ENCODE results near the gene PRKCZ.

PRKCZ gene

DNA sequence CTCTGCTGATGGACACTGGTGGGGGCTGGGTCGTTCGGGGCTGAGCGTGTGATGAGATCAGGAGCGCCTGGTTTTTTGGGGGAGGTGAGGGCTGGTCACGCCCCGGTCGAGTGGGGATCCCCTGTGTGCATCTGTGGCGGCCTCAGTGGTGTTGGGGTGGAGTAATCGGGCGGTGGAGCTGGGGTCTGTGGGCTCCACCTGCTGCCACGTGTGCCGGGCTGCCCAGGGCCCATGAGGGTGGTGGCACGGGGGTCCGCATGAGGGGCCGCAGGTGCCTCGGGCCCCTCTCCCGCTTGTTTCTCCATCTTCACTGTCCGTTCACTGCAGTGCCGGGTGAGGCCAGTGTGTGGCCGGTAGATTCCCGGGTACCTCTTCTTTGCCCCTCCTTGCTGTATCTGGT lies 17.2 kb downstream of the PRKCZ start:
- no peak for DNase-seq (ENCODE audit: low read depth)

DNA sequence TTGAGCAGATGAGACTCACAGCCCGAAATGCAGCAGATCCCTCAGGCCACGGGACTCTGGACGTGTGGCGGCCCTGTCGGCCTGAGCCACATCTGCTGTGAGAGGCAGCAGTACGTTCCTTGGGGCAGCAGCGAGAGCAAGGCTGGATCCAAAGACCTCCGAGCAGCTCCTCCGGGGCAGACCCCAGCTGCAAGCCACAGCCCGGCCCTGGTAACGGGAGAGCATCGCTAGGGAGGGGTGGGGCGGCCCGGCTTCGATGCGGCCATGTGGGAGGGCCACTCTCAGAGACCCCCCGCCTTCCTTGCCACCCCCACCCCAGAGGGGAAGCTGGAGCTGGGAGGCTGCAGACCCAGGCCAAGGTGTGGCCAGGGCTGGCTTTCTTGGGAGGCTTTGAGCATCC lies 17.8 kb downstream of the PRKCZ start:
- no peak for DNase-seq (ENCODE audit: low read depth)

DNA sequence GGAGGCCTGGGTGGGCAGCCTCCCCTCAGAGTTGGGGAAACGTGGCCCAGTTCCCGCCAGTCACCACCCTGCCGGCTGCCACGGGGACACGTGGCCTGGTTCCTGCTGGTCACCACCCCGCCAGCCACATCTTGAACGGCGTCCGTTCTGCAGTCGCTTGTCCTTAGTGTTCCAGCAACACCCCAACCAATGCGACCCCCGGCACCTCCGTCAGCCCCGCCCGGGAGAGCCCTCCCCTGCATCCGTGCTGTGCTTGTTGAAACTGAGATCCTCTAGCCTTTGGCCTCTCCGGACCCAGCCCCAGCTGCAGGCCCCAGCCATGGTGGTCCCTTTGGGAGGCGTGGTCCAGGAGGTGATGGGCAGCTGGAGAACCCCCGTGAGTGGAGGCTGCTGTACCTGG lies 18.7 kb downstream of the PRKCZ start:
- no peak for DNase-seq (ENCODE audit: low read depth)

DNA sequence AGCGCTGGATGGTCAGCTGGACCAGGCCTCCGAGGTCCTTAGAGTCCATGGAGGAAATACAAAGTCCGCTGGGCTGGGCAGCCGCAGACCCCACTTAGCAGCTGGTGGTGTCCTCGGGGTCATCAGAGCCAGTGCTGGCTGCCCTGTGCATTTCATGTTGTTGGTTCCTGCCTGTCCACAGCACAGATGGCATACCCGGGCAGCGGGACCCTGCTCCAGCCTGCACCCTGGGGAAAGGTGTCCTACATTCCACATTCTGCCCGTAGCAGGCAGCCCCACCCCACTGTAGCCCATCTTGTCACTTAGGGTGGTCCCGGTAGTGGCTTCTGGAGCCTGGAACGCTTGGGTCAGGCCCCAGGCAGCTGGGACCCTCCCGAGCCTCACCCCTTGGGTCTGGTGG lies 19.8 kb downstream of the PRKCZ start:
- DNase-seq (ENCODE audit: low read depth) = no peak

DNA sequence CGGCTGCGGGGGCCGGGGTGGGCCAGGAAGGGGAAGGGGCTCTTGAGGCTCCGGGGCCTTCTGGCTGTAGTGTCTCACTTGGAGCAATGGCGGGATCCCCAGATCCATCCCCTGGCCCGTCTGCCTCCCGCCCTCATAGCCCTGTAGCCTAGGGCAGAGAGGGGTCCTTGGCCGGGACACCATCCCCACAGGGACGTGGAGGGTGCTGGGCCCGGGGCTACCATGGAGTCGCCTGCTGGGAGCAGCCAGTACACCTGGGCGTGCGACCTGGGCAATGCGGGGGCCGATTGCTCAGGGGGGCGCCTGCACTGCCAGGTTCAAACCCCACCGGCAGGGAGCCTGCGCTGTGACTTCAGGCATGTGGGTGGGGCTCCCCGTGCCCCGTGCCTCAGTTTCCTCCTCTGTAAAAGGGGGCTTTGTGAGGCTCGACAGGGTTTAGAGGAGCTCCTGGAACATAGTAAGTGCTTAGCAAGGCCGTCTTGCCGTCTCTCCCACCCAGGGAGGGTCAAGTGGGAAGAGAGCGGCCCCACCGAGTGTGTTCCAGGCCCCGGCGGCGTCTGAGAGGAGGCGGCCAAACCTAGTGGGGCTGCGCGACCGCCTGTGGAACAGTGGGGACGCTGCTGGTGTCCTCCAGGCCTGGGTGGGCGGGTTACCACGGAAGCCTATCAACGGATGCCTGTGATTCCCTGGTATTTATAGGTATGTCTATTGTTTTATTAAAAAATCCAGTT lies 20.8 kb downstream of the PRKCZ start:
- no peak for DNase-seq (ENCODE audit: low read depth)

DNA sequence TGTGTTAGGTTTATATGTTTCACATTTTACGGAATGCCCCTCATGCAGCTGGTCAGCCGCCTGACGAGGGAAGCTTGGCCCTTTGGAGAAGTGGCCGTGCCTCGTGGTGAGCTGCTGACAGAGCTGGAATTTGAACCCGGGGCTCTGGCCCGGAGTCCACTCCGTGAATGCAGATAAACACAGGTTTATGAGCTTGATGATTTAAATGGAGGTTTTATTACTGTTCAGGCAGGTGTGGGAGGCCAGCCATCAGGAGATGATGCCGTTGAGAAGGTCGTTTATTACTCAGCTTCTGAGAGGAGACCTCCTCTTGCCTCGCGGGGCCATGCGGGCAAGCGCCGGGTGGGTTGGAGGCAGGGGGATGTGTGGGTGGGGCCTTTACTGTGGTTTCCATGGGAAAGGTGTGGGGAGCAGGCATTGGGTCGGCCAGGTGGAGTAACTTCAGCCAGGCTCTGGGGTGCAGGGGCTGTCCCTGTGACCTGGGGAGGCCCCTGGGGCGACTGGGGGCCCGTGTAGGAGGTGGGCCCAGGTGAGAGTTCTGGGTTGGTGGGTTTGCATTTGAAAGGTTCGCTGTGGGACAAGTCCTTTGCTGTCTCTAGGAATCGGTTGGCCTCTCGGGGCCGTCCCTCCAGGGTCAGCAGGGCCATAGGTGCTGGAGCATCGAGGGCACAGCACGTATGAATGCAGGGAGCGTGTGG lies 22.0 kb downstream of the PRKCZ start:
- DNase-seq (ENCODE audit: low read depth) = no peak

DNA sequence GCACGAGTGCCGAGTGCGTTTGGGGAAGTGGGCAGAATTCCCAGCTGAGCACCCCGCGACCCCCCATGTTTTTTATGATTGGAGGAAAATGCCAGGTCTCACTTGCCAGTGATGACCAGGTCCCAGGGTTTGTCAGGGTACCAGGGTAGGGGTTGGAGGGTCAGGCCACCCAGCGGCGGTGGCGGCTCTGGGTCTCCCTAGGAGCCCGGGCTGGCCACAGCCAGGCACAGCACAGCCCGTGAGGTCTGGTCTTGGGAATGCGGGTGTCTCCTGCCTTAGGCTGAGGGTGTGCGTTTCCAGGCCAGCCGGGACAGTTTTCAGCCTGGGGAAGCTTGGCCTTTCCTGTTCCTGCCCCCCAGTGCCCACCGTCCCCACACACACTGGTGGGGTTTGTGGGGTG lies 22.7 kb downstream of the PRKCZ start:
- no peak for DNase-seq (ENCODE audit: low read depth)

DNA sequence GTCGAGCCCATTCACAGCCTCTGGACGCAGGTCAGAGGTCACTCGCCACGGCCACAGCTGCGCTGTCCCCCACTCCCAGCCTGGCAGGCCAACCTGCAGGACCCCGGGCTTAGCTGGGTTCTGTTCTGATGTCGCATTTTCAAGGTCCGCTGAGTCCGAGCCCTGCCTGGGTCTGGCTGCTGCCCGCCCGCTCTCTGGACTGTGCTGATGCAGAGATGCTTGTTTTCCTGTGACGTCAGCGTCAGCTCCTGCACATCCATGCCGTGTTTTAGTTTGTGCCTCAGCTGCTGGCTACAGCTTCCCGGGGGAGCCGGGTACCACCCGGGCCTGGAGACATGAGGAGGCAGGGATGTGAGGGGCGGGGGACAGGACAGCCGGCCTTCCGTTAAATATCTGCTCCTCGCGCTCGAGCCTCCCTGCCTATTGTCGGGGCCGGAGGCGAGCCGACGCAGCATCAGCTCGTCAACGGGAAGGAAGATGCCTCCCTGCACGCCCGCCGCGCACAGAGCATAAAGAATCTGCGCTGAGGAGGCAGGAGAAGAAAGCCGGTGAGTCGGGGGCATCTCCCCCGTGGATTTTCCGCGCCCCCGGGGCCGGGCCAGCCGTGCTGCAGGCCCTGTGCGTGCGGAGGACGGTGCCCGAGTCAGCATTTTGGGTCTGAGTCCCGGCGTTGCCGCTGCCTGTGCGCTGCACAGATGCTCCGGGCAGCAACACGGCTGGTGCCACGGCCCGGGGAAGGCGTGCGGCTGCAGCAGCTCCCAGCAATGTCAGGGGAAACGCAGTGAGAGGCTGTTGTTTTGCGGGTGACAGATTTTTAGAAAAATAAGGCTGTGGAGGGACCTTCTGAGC lies 23.4 kb downstream of the PRKCZ start:
- DNase-seq (ENCODE audit: low read depth) = no peak

DNA sequence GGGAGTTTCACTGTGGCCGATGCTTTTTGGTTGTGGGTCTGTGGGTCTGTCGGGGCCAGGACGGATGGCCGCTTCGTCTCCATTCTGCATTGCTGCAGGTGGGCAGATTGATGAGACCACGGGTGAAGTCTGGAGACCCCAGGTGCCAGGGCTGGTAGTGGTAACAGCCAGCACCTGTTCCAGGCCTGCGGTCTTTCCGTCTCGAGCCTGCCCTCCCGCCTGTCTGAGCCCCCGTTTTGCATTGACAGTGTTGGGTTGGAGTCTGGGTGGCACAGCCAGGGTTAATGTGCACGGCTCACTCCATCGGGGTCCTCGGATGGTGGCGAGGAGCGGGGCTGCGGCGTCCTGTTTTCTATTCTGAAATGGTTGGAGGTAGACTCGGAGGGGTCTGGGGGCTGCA lies 24.2 kb downstream of the PRKCZ start:
- no peak for DNase-seq (ENCODE audit: low read depth)

DNA sequence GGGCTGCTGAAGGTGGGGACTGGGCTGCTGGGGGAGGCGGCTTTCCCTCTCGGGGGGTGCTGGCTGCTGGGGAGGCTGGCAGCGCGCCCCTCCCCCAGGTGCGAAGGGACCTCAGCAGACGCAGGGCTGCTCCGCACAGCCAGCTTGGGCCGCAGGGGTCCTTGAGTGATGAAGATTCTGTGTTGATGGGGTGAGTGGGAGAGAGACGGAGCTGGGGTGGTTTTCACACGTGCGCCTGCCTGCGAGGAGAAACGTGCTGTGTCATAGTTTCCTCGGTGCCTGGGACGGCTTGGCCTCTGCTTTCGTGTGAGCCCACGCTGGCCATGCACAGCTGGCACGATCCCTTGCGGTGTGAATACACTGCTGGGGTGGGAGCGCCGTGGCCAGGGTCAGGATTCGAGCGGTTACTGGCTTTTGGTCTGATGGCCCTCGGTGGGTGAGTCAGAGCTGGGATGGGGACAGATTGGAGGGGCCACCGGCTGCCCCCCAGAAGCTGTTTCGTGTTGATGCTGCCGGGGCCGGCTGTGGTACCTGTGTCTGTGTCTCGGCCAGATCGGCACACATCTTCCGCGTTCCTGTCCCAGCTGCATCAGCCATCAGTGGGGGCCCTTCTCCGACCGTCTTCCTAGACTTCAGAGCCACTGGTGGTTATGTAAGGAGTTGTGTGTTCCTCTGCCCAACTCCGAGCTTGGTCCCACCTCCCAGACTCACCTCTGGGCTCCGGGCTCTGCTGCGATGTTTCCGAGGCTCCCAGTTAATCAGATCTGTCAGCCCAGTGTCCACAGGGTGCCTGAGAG lies 24.9 kb downstream of the PRKCZ start:
- DNase-seq (ENCODE audit: low read depth) = no peak

DNA sequence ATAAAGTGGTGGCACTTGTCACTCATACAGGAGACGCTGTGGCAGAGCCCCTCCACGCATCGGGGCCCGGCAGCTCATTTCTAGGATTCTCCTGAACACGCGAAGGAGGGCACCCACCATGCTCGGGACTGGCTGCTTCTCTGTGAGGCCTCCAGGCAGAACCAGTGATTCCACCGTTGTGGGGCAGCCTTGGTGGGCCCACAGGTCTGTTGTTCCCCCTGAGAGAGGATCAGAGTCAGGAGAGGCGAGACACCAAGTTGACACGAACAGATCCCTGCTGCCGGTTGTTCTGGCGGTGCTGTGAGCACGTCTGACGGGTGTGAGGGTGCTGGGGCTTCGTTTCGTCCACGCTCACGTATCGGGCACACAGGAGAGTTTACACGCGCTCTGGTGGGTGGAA lies 26.6 kb downstream of the PRKCZ start:
- no peak for DNase-seq (ENCODE audit: low read depth)

DNA sequence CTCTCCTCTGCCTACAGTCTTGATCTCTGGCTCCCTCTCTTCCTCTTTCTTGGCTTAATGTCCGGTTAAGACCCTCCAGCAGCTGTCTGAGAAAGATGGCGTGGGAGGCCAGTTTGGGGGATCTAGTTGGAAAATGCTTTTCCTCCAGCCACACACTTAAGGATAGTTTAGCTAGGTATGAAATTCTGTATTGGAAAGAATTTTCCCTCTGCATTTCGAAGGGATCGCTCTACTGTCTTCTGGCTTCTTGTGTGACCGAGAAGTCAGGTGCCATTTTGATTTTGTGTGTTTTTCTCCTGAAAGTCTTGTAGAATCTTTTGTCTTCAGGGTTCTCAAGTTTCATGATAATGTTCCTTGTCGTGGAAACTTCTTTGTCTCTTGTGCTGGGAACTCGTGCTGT lies 28.0 kb downstream of the PRKCZ start:
- DNase-seq (ENCODE audit: low read depth) = no peak

DNA sequence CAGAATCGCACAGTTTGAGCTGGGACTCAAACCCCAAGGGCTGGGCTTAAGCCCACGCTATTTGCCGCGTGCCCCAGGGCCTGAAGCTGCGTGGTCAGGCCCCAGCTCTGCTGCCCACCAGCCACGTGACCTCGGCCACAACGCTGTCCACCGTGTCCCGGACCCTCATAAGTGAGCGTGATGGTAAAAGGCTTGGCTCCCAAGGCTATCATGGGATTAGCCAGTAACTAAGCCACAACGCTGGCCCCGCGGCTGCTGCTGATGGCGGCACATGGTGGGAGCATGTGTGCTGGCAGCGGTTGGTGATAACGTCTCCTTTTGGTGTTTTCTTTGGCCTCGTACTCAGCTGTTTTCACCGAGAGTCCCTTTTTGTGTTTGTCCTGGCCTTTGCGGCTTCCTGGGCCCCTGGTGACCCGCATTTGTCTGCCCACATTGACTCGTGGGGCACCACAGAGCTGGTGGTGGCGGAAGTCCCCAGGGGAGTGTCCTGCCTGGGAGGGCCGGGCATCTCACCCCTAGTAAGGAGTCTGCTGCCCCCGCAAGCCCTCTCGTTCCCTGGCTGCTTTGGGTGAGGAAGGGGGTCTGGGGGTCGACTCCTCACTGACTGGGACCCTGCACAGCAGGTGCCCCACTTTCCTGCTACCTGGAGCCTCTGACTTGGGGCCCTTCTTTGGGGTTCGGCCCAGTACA lies 29.3 kb downstream of the PRKCZ start:
- no peak for DNase-seq (ENCODE audit: low read depth)

DNA sequence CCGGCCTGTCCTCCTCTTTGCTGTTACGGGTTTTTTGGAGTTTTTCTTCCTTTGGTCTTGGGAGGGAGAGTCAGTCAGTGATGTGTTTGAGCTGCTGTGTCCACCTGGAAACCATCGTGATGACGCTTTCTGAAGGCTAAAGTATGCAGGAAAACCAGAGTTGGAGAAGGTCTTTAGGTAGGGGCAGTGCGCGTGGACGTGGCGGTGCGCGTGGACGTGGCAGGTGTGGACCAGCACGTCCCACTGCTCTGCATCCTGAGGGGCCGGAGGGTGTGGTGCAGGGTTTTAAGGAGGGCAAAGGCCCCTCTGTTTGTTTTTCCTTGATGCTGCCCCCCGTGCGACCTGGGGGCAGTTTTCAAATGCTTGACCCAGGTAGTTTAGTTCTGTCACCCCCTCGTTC lies 29.9 kb downstream of the PRKCZ start:
- DNase-seq (ENCODE audit: low read depth) = no peak

DNA sequence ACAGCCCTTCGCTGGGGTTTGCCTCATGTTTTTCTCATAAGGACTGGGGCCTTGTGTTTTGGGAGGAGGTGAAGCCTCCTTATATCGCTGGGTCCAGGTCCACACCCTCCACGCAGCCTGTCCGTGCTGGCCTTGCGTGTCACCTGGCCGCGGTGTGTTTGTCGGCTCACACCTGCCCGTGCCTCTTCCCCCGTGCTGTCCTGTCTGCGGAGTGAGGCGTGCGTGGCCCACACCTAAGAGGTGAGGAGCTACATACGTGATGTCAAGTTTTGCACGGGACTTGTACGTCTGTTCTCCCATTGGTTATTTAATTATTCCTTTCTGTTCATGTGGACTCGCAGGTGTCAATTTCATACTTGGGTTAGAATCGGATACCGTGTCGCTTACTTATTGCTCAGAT lies 30.7 kb downstream of the PRKCZ start:
- DNase-seq (ENCODE audit: low read depth) = no peak

DNA sequence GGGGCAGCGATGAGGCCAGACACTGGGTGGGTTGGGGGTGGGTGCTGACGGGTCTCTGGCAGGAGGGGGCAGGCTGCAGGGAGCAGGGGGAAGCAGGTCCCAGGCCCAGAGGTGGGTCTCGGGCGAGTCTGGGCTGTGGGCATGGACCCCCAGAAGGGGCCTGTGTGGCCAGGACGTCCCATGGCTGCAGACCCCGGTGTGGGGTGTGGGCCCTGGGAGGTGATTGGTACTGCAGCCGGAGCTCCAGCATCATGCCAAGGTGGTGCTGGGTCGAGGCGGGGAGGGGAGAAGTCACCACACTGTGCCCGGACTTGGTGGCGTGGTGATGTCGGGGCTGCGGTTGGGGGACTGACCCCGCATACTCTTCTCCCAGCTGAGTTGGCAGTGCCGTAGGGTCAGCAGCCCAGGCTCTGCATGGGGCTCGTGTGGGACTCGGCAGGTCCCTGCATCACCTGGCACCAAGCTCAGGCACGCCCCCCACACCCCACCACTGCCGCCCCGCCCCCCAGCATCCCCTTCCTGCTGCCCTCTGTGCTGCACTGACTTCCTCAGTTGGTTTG lies 31.2 kb downstream of the PRKCZ start:
- no peak for DNase-seq (ENCODE audit: low read depth)

DNA sequence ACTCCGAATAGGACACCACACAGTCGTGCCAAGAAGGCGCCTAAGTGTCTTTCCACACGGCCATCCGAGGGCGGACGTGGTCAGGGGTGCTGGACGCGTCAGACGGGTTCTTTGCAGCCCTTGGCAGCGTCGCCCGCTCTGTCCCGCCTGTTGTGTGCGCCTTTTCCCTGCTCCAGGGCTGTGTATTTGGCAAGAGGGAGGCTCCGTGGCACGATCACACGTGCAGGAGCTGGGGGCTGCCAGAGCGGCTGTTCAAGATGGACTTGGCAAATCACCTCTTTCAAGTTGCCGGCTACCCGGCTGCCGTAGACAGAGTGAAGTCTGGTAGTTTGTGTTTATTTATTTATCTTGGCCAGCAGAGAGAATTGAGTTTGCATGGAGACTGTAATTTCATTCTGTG lies 31.9 kb downstream of the PRKCZ start:
- DNase-seq (ENCODE audit: low read depth) = no peak

DNA sequence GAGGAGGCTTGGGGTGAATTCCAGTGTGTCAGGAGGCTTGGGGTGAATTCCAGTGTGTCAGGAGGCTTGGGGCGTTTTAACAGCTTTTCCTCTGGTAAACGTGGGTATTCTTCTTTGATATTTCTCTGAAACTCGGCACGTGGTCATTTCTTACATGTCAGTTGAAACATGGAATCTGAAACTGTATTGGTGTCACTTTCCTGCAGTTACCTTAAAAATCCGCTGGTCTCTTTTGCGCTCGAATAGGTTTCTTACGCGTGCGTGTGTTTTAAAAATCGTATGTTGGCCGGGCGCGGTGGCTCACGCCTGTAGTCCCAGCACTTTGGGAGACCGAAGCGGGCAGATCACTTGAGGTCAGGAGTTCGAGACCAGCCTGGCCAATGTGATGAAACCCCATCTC lies 33.5 kb downstream of the PRKCZ start:
- no peak for DNase-seq (ENCODE audit: low read depth)

DNA sequence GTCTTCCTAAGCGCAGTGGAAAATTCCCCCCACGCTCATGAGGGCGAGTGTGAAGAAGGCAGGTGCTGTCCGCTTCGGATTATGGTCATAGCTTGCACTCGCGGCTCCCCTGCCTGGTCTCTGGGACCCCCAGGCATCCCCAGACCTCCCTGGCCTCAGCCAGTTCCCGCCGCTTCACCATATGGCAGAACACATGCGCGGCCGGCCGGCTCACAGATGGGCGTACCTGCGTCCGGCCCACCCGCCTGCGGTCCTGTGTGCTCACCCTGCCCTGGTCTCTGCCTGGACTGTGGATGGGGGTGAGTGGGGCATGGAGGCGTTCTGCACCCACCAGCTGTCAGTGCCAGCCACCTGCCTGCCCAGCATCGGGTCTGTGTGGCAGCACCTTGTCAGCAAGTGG lies 34.1 kb downstream of the PRKCZ start:
- DNase-seq (ENCODE audit: low read depth) = no peak

DNA sequence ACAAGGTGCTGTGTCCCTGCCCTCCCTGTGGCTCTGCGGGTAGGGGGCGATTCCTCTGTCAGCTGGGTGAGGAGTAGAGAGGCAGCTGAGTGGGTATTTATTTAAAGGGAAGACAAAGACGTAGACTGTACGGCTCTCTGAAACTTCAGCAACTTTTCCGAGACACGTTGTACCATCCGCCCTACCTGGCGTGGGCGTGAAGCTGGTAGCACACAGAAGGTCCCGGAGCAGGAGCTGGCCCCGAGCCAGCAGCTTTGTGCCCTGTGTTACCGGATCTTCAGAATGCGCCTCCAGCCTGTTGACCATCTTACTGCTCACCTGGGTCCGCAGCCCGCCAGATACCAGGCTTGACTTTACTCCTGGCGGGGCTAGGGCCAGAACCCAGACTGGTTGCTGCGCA lies 34.9 kb downstream of the PRKCZ start:
- no peak for DNase-seq (ENCODE audit: low read depth)

DNA sequence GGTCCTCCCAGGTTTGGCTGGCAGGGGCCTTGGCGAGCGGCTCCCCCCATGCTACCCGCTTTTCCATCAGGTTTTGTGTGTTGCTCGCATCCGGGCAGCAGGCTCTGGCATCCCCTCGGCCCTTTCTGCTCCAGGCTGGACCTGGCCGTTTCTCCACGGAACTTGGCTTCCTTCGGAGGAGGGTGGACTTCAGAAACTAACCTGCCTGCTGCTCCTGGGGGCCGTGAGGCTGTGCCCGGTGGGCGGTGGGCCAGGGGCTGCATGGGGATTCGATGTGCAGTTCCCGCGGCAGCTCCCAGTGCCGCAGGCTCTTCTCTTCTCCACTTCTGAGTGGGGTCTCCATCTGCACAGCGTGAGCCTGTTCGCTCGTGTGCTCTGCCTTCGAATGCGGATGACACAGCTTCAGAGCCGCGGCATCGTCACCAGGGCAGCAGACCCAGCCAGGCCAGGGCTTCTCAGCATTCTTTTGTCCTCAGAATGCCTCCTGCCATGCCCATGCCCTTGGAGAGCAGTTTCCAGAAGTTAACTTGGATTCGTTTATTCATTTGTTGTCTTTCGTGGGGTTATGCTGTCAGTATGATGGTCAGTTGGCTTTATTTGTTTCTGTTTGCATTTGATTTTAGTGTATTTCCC lies 36.4 kb downstream of the PRKCZ start:
- no peak for DNase-seq (ENCODE audit: low read depth)
